HG03066 (cell line): Measurements from ENCODE around the gene NINJ2.

Source experiments
- ATAC-seq: cut with Tn5 transposase; IDR thresholded peaks from one replicate; pipeline ENCODE4 v1.9.1; 2021; ENCODE audit warnings: low read depth; ENCODE audit not compliant: unreplicated experiment

The NINJ2 gene

DNA sequence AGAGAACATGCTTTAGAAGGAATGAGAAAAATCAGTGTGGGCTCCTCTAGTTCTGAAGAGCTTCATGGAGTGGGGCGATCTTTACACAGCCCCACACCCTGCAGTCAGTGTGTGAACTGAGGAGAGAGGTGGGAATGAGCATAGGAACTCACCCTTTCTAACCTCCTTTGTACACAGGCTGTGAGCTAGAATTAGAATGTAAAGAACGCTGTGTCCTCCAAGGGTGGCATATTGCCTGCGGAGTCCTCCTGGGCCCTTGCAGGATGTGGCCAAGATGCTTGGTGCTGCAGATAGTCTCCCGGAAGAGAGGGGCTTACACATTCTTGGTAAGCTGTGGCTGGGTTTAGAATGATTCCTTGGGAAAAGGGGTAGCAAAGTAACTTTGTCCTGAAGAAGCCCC is 43.9 kb downstream of the NINJ2 start:
- no peak for ATAC-seq

DNA sequence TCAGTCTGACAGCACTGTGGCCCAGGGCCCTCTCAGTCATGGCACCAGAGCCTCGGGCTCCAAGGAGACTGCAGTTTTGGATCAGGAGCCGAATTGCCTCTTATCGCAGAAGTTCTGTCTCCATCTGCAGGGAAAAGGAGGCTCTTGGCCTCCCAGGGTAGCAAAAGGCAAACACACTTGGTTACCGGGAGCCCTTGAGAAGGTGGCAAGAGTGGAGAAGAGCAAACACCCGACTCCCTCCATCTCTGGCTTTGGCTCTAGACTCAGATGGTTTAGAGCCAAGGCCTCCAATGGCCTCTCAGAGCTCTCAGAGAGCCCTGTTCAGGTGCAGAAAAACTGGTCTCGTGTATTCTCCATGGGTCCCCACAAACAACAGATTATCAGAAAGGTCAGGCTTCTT is 44.6 kb downstream of the NINJ2 start:
- ATAC-seq, result no peak

- ATAC-seq, result no peak
Measured at GRCh38 chr12:617304-617915, 45.8 kb downstream of the NINJ2 start.

DNA sequence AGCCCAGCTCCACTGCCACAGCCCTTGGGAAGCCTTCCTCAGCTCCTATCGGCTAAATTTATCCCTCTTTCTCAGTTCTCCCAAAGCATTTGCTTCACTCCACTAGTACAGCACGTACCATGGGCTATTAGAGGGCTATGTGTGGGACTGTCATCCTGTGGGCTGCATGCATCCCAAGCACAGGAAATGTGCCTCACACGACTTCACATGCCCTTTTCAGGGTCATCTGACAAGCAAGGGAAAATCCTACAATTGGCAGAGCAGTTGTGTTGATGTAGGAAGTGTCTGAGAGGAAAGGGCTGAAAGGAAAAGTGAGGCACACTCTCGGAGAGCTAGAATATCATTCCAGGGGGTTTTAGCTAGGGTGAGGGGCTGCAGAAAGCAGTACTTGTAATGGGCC is 47.6 kb downstream of the NINJ2 start:
- no peak for ATAC-seq

DNA sequence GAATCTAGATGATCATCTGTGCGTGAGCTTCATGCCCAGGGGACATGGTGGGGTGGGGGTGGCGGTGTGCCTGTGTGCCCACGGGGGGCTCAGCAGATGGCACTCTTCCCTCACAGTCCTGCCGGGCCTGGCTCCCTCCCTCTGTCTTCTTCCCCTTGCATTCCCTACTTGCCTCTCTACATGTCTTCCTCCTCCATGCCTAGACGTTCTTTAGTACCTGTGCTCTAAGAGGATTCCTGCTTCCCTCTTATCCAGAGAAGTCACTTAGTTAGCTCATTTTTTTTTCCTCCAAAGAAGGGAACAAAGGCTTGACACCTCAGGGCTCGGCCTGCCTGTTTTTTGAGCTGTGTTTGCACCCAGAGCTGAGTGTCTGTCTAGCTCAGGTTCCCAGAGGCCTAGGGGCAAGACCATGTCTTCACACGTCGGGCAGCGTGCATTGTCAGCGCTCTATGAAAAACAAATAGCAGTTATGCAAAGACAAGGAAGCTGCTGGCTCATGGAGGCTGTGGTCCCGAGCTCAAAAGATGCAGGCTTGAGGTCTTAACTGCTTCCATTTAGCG is 48.8 kb downstream of the NINJ2 start:
- no peak for ATAC-seq

DNA sequence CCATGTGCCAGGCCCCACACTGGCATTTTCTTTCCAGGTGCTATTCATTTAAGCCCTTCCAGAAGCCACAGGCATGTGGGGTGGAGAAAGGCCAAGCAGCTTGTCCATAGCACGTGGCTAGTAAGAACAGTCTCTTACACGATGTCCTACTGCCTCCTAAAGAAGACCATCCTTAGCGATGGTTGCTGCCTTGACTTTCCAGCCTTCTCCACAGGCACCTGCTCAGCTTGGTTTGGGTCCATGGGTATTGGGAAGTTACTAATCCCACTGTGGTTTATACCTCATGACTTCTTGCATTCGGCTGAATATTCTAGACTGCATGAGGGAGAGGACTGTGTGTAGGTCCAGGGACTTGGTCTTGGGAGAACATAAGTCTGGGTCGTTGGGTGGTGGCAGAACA is 49.2 kb downstream of the NINJ2 start:
- ATAC-seq, result no peak

- ATAC-seq, result no peak
Measured at GRCh38 chr12:612886-613285, 50.4 kb downstream of the NINJ2 start.

GRCh38 chr12:612293-612692 is 51.0 kb downstream of the NINJ2 start:
- ATAC-seq, result no peak

DNA sequence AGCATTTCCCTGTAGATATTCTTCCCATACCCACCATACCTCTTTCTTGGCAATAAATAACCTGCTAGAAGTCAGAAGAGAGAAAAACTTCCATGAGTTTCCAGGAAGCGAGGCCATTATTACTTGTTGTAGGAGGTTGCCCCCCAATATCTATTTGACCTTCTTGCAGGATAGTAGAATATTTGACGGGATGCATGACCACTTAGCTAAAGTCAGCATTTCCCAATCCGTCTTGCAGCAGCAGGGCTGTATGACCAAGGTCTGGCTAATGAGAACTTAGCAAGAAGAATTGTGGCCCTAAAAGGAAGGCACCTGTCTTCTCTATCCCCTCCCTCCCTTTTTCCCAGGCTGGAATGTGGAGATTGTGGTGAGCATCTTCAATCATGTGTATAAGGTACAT is 51.5 kb downstream of the NINJ2 start:
- no peak for ATAC-seq

- ATAC-seq, result no peak
Measured at GRCh38 chr12:608921-609320, 54.3 kb downstream of the NINJ2 start.

DNA sequence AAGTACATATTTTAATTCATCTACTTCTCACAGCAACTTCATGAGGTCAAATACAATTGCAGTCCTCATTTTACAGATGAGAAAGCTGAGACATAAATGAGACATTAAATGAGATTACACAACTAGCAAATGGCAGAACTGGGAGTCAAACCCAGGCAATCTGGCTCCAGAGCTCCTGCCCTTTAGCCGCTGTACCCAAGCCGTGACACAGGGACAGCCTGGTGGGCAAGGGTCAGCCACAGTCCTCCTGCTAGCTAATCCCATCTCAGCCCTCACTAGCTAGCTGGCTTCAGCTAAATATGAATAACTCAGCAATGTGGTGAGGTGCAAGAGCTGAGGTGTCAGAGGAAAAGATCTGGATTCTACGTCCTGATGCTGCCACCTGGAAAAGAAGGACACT is 54.8 kb downstream of the NINJ2 start:
- ATAC-seq, result no peak

GRCh38 chr12:607541-608001 is 55.7 kb downstream of the NINJ2 start:
- no peak for ATAC-seq

DNA sequence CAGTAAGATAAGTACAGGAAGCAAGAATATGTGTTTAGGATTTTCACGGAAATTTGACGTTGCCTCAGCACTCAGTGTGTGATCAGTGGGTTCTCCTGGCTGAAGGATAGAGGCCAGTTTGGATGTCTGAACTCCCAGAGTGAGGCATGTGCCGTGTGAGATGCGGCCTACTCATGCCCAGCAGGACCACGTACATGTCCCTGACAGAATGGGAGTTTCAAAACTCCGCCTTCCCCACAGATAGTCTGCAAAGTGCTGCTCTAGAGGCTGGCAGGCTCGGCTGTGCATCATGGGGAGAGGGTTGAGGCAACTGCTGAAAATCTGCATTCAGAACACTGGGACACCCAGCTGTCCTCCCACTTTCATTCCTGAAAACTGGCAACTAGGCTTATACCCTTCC is 58.3 kb downstream of the NINJ2 start:
- ATAC-seq, result no peak

- ATAC-seq, result no peak
Measured at GRCh38 chr12:602700-603068, 60.6 kb downstream of the NINJ2 start.

- no peak for ATAC-seq
Measured at GRCh38 chr12:601976-602699, 61.1 kb downstream of the NINJ2 start.

DNA sequence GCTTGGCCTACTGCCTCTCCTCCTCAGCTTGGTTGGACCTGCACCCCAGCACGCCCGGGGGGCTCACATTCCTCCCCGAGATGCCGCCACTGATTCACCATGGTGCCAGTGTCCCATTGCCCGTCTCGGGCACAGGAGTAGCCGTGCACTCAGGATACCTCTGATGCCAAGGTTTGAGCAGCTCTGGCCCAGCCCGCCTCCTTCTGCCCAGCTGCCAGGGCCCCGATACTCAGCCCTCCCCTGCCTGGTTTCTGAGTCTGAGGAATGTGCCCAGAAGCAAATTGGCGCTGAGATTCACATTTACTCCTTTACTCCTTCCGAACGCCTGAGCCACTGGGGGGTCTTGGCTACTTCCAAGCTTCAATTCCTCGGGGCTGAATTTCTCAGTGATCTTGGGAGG is 63.5 kb downstream of the NINJ2 start:
- ATAC-seq, result no peak

GRCh38 chr12:597926-598568 is 65.2 kb downstream of the NINJ2 start:
- no peak for ATAC-seq

DNA sequence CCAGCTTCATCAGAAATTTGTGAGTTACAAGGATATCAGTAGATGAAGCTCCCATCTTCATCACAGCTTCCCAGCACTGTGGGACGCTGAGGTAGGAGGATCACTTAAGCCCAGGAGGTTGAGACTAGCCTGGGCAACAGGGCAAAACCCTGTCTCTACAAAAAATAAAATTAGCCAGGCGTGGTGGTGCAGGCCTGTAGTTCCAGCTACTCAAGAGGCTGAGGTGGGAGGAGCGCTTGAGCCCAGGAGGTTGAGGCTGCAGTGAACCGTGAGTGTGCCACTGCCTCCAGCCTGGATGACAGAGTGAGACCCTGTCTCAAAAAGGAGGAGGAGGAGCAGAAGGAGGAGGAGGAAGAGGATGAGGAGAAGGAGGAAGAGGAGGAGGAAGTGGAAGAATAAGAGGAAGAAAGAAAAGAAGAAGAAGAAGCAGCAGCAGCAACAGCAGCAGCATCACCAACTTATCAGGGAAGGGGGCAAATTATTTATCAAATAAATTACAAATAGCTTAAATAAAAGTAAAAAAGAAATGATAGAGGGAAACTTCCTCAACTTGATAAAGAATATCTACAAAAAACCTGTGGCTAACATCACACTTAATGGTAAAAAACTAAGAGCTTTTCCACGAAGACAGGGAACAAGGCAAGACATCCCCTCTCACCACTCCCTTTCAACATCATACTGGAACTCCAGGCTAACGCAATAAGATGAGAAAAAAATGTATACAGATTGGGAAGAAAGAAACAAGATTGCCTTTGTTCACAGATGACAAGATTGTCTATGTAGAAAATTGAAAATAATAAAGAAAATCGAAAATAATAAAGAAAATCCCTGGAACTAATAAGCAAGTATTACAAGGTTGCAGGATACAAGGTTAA is 69.6 kb downstream of the NINJ2 start:
- ATAC-seq, result no peak

DNA sequence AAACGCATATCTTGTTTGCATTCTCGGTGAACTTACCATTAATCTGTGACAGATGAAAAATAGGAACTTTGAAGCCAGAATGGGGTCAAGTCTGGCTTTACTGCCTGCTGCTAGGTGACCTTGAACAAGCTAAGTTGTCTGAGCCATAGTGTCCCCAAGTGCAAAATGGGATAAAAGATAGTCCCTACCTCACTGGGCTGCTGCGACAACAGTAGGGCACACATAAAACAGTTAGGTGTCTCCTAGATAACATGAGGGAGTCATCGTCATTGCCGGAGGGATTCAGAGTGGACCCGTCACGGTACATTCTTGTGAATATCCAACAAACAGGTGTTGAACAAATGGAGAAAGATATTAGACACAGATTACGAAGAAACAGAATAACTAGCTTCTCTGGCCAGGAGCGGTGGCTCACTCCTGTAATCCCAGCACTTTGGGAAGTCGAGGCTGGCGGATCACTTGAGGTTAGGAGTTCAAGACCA is 71.2 kb downstream of the NINJ2 start:
- ATAC-seq, result no peak

- no peak for ATAC-seq
Measured at GRCh38 chr12:591167-592023, 71.8 kb downstream of the NINJ2 start.
